GM19455 (cell line): ENCODE data around the gene AATF.

ENCODE experiments used
- ATAC-seq: cut with Tn5 transposase; IDR thresholded peaks from one replicate; pipeline ENCODE4 v1.9.1; 2021; ENCODE audit not compliant: unreplicated experiment

The AATF gene

GRCh38 chr17:36948717-36949460 lies at the start of gene AATF:
TSS of gene AATF (plus strand) at chr17:36948954. CDS start at chr17:36949126, 172 bp downstream.
- ATAC-seq: peak; percentile 91

- ATAC-seq: no peak
Measured at GRCh38 chr17:36899250-36900159, 49.2 kb upstream of the AATF start.

GRCh38 chr17:36900160-36900512 lies 48.6 kb upstream of the AATF start:
- no peak for ATAC-seq

GRCh38 chr17:36901506-36901905 lies 47.2 kb upstream of the AATF start:
- ATAC-seq: no peak

- no peak for ATAC-seq
Measured at GRCh38 chr17:36907407-36907806, 41.3 kb upstream of the AATF start.

GRCh38 chr17:36910513-36910912 lies 38.2 kb upstream of the AATF start:
- ATAC-seq: no peak

- no peak for ATAC-seq
Measured at GRCh38 chr17:36911001-36911400, 37.8 kb upstream of the AATF start.

GRCh38 chr17:36913132-36913531 lies 35.6 kb upstream of the AATF start:
- ATAC-seq: no peak

- no peak for ATAC-seq
Measured at GRCh38 chr17:36918211-36918691, 30.5 kb upstream of the AATF start.

GRCh38 chr17:36919407-36919968 lies 29.3 kb upstream of the AATF start:
- no peak for ATAC-seq

- no peak for ATAC-seq
Measured at GRCh38 chr17:36920032-36921005, 28.4 kb upstream of the AATF start.

- ATAC-seq: no peak
Measured at GRCh38 chr17:36921095-36921851, 27.5 kb upstream of the AATF start.

- ATAC-seq: no peak
Measured at GRCh38 chr17:36922175-36922574, 26.6 kb upstream of the AATF start.

GRCh38 chr17:36923814-36924221 lies 24.9 kb upstream of the AATF start:
- no peak for ATAC-seq

GRCh38 chr17:36926226-36926625 lies 22.5 kb upstream of the AATF start:
- no peak for ATAC-seq

- no peak for ATAC-seq
Measured at GRCh38 chr17:36926701-36927100, 22.1 kb upstream of the AATF start.

GRCh38 chr17:36928471-36929345 lies 20.0 kb upstream of the AATF start:
- no peak for ATAC-seq

GRCh38 chr17:36929851-36930582 lies 18.7 kb upstream of the AATF start:
- ATAC-seq: no peak
